ENCODE data around the gene ADCY2.
"Not testable (repeated sequence)": the region's sequence is repeated elsewhere in the genome, so short reads cannot be mapped to it uniquely, and the experiment has no call there.

ADCY2 gene

GRCh38 chr5:7395432-7395946 lies 449 bp upstream of the ADCY2 start:
- no peak for DNase-seq (ENCODE audit: low read depth)

- no peak for DNase-seq (ENCODE audit: low read depth)
Observed at GRCh38 chr5:7396713-7397454, 946 bp downstream of the ADCY2 start.

- no peak for DNase-seq (ENCODE audit: low read depth)
Observed at GRCh38 chr5:7397937-7398336, 2.0 kb downstream of the ADCY2 start.

- DNase-seq (ENCODE audit: low read depth), result no peak
Observed at GRCh38 chr5:7398596-7399280, 2.8 kb downstream of the ADCY2 start.

GRCh38 chr5:7405277-7405676 lies 9.3 kb downstream of the ADCY2 start:
- DNase-seq (ENCODE audit: low read depth), result no peak

DNA sequence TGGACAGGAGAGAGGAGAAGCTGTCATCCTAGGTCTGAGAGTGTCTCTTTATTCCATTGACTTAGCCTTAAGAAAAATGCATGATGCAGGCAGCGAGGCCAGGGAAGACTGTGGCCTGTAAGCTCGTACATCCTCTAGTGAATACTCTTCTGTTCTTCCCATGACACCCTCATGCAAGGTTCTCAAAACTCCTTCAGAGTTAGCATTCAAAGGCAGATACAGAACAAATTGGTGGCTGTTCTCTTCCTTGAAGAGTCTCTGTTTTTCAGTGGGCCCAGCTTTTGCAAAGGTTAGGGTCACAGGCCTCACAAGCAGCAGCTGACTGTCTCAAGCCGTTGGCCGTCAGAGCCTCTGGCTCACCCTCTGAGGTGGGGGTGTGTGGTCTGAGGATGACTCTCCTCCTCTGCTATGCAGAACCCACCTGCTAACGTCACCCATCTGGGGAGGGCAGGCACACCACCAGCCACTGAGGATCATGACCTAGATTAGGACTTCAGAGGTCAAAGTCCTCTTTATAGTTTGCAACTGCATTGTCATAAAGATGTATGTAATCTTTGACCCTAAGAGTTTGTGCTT lies 15.1 kb downstream of the ADCY2 start:
- DNase-seq (ENCODE audit: low read depth), result no peak

- DNase-seq (ENCODE audit: low read depth), result no peak
Observed at GRCh38 chr5:7412409-7412808, 16.5 kb downstream of the ADCY2 start.

DNA sequence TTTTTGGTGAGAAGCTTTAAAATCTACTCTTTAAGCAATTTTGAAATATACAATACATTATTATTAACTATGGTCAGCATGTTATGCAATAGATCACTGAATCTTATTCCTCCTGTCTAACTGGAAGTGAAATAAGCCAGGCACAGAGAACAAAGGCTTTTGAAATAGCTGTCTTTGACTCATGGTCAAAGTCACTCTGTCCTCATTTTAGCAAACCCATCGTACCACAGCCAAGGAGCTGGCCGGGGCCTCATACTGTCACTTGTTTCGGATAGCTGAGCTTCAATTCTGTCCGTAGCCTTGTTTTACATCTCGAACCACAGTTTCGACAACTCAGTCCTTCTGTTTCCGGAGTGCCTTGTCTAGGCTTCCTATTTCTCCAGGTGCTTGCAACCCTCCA lies 19.2 kb downstream of the ADCY2 start:
- no peak for DNase-seq (ENCODE audit: low read depth)

GRCh38 chr5:7415587-7416535 lies 19.9 kb downstream of the ADCY2 start:
- DNase-seq (ENCODE audit: low read depth), result no peak

GRCh38 chr5:7418276-7418675 lies 22.3 kb downstream of the ADCY2 start:
- no peak for DNase-seq (ENCODE audit: low read depth)

DNA sequence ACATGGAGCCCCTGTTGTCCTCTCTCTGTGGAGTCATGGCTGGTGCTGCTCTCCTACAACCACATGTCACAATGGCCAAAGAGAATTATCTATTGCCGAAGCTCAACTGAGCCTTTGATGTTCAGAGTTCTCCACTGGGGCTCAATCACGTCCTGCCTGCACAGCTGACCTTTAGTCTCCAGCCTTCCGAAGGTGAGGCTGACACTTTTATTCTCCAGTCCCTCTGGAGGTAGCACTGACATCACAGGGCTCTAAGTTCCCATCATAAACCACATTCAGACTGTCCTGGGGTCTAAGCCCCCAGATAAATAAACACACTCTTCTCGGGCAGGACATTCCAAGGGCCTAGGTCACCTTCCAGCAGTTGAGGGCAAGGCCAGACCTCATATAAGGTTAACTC lies 23.4 kb downstream of the ADCY2 start:
- DNase-seq (ENCODE audit: low read depth), result no peak

- no peak for DNase-seq (ENCODE audit: low read depth)
Observed at GRCh38 chr5:7419846-7420245, 23.9 kb downstream of the ADCY2 start.

GRCh38 chr5:7420510-7421280 lies 24.8 kb downstream of the ADCY2 start:
- no peak for DNase-seq (ENCODE audit: low read depth)

DNA sequence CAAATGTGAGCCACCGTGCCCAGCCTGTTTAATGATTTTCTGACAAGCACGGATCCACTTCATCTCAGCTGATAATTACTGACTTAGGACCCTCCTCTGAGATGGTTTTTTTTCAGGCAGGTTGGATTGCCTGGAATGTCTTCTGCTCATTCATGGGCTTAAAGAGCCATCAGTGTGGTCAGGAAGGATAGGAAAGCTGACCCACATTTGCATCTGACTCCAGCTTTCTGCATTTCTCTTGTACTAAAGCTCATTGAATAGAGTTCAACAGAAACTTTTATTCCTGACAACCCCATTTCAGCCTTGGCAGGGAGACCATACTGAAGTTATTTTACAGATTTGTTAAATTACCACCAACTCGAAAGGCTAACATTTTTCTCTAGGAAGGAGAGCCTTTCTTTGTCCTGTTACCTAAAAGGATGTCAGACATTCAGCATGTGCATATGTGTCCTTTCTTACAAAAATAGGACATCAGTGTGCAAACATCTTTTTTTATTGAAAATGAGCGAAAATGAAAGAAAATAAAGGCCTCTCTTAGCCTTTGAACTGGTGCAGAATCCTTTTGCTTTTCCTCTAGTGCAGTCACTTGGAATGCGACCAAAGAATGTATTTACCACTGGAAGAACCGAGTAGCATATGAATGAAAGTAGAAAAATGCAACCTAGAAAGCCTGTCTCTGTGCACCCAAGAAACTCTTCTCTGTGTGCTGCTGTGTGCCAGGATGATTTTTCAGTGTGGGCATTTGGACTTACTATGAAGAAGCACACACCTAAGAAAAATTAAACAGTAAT lies 26.6 kb downstream of the ADCY2 start:
- DNase-seq (ENCODE audit: low read depth), result no peak

DNA sequence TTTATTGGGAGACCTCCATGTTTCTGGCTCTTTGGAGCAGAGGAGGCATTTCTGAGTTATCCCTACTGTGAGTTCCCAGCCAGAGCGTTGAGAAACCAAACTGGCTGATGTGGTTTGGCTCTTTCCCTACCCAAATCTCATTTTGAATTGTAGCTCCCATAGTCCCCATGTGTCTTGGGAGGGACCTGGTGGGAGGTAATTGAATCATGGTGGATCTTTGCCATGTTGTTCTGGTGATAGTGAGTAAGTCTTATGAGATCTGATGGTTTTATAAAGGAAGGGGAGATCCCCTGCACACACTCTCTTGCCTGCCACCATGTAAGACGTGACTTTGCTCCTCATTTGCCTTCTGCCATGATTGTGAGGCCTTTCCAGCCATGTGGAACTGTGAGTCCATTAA lies 27.3 kb downstream of the ADCY2 start:
- not testable (repeated sequence) for DNase-seq (ENCODE audit: low read depth)

GRCh38 chr5:7425830-7426229 lies 29.9 kb downstream of the ADCY2 start:
- DNase-seq (ENCODE audit: low read depth), result no peak

GRCh38 chr5:7426284-7426683 lies 30.3 kb downstream of the ADCY2 start:
- DNase-seq (ENCODE audit: low read depth), result no peak

DNA sequence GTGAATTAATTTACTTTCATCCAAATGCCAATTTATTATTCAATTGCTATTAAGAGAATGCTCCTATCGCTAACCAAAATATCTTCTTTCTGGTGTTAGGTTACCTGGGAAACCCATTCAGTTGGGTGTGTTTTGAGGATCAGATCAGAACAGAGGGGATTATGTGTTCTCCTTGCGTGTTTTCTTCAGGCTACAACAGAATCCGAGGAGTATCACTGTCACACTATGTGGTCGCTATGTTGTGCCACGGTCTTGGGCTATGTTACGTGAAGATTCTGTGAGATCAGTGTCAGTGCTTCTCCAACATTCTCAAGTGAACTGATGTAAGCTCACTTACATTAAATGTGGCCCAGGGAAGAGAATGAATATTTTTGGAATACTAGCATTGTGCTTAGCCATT lies 39.0 kb downstream of the ADCY2 start:
- DNase-seq (ENCODE audit: low read depth), result no peak

- DNase-seq (ENCODE audit: low read depth), result no peak
Observed at GRCh38 chr5:7435503-7435902, 39.6 kb downstream of the ADCY2 start.

DNA sequence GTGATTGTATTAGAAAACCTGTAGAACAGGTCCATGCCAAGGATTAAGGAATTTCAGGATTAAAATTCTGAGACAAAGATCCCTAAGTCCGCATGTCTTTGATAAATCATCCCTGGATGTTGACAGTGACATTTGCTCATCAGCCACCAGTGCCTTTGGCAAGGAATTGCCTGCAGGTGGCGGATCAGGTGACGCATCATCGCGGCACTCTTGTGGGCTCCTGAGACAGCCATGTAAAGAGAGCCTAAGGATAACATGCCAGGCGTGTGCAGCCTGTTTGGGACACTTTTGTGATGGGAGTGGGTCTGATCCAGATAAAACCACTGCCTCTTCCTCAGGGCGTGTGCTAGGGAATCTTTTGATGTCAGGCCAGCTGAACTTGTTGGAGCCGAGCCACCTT lies 40.6 kb downstream of the ADCY2 start:
- DNase-seq (ENCODE audit: low read depth), result no peak

GRCh38 chr5:7437836-7438235 lies 41.9 kb downstream of the ADCY2 start:
- DNase-seq (ENCODE audit: low read depth), result no peak
